ENCODE measurements around the gene RAB15.

Gene RAB15

DNA sequence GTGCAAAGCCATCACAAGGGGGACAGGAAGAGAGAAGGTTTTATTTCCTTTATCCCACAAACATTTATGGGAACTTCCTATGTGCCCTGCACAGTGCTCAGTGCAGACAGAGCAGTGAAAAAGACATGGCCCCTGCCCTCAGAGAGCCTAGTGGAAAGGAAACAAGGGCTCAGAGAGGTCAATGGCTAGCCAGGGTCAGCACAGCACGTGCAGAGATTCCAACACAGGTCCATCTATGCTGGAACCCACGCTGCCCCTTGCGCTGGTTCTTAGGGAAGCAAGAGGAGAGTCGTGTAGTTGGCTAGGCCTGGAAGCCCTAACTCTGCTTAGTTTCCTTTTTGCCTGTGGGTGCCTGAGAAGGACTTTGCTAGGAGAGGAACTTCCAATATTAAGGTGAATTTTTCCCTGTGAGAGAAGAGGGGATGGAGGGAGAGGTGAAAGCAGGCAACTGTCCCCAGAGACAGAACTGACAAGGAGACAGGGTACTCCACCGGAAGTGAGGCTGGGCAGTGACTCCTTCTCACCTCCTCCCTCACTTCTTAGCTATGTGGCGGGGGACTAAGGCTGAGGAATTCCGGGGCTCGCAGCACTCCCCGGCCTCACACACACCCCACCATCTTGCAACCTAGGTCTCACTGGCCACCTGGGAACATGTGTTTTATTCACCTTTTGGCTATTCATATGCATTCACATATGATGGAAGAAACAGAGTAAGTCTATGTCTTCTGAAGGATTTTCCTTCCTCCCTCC lies 17.5 kb downstream of the RAB15 start:
- DNase-seq (ENCODE audit: low spot score): no peak

DNA sequence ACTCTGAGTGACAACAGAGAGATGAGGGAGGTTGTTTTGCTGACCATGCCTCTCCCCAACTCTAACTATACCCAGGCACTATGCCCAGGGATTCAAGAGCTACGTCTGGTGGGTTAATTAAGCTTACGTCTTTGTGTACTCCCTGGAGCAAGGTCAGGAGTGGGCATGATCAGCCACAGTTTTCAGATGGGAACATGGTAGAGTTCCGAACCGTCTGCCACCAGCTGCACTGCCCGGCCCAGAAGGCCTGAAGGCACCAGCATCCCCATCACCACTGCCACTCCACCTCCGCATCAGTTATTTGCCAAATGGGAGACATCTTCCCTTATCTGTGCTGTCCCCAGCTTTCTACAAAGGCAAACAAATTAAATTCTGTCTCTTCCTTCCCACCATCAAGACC lies 18.5 kb downstream of the RAB15 start:
- DNase-seq (ENCODE audit: low spot score): no peak

- DNase-seq (ENCODE audit: low spot score): no peak
Observed at GRCh38 chr14:64953310-64953654, 18.9 kb downstream of the RAB15 start.

DNA sequence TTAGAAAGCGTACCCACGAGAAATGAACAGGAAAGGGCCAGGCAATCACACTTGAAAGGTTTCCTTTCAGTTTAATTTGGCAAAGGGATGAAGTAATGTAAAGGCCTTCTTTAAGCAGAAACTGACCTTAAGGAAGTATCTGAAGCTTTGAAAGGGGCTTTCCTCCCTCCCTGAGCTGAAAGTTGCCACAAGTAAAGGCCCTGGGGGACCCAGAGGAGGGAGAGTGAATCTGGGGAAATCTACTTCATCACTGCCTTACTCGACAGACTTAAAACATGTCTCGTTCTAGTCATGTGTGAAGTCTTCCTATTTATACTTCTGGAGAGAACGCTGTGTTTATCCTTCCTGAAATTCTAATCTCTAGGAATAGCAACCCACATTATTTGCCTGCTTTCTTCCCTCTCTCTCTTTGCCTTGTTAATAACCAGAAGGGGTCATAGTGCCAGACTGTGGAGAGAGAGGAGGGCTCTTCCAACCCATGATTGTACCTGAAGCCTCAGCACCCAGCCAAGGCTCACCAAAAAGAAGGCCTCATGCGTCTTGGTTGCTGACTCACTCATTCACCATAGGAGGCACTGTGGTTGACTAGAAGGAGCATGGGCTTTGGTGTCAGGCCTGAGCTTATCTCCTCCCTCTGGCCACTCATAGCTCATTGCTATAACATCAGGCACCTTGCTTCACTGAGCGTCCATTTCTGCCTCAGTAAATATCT lies 19.4 kb downstream of the RAB15 start:
- no peak for DNase-seq (ENCODE audit: low spot score)

GRCh38 chr14:64951724-64952123 lies 20.4 kb downstream of the RAB15 start:
- DNase-seq (ENCODE audit: low spot score): no peak

DNA sequence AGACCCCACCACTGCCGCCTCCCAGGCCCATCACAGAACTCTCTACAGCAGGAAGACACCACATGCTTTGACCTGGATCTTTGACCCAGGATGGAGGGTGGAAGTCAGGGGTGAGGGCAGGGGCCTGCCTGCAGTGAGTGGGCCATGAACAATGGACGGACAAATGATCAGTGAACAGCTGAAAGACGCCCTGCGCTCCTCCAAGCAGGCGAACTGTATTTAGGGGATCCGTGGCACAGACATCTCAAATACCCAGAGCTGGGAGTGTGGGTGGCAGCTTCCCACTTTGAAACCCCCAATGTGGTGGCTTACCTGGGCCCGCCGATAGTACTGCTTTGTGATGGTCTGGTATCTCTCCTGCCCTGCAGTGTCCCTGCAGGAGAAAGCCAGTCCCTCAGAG lies 20.8 kb downstream of the RAB15 start:
- no peak for DNase-seq (ENCODE audit: low spot score)

DNA sequence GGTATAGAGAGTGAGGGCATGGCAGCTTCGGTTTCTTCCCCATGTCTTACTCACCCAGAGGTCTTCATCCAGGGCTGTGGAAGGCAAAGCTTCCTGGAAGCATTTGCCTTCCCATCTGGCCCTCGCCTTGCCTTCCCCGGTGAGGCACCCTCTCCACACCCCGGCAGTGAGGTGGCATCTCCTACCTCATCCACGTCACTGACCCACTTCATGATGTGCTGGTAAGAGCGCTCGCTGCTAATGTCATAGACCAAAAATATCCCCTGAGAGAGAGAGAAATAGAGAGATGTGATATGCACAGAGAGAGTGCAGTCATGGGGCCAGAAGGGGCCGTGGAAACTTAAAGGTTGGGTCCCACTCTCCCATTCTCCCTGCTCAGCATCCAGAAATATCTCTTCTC lies 21.2 kb downstream of the RAB15 start:
- DNase-seq (ENCODE audit: low spot score): no peak

DNA sequence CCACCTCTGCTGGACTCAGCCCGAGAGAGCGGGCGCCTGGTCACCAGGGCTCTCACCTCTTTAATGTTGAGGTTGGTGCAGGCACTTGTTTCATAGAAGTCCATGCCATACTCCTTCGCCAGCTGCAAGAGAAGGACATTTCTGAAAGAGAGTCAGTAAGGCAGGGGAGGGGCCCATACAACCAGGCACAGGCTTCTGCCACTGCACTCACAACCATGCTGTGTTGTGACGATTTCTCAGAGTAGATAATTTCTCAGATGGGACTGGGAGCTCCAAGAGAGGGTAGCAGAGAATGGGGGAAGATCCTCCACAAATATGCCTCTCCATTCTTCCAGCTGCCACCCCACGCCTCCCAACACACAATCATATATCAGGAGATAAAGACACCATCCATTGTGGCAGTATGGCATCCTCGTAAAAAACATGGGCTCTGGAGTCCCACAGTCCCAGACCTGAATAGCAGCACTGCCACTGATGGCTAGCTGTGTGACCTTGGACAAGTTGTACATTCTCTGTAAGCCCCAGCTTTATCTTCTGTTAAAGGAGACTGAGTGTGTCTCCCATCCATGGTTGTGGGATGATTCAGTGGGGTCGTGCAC lies 23.4 kb downstream of the RAB15 start:
- no peak for DNase-seq (ENCODE audit: low spot score)

GRCh38 chr14:64947710-64948611 lies 24.2 kb downstream of the RAB15 start:
- DNase-seq (ENCODE audit: low spot score): no peak

- no peak for DNase-seq (ENCODE audit: low spot score)
Observed at GRCh38 chr14:64946310-64947045, 25.7 kb downstream of the RAB15 start.

GRCh38 chr14:64945431-64946178 lies 26.5 kb downstream of the RAB15 start:
- no peak for DNase-seq (ENCODE audit: low spot score)

DNA sequence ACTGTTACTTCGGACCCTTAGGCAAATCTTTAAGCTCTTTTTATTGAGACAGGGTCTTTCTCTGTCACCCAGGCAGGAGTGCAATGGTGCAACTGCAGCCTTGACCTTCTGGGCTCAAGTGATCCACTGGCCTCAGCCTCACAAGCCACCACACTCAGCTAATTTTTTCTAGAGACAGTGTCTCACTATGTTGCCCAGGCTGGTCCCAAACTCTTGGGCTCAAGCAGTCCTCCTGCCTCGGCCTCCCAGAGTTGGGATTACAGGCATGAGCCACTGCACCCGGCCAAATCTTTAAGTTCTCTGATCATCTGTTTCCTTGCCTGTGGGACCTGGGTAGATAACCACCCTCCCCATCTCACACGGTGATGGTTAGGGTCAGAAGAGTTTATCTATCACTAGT lies 27.3 kb downstream of the RAB15 start:
- DNase-seq (ENCODE audit: low spot score): no peak

- no peak for DNase-seq (ENCODE audit: low spot score)
Observed at GRCh38 chr14:64944041-64944440, 28.1 kb downstream of the RAB15 start.

- no peak for DNase-seq (ENCODE audit: low spot score)
Observed at GRCh38 chr14:64943556-64943955, 28.6 kb downstream of the RAB15 start.

GRCh38 chr14:64942531-64943111 lies 29.5 kb downstream of the RAB15 start, which contains the start of gene GPX2:
TSS of gene GPX2 (minus strand) at chr14:64942745. CDS start at chr14:64942726, 19 bp downstream.
- no peak for DNase-seq (ENCODE audit: low spot score)

DNA sequence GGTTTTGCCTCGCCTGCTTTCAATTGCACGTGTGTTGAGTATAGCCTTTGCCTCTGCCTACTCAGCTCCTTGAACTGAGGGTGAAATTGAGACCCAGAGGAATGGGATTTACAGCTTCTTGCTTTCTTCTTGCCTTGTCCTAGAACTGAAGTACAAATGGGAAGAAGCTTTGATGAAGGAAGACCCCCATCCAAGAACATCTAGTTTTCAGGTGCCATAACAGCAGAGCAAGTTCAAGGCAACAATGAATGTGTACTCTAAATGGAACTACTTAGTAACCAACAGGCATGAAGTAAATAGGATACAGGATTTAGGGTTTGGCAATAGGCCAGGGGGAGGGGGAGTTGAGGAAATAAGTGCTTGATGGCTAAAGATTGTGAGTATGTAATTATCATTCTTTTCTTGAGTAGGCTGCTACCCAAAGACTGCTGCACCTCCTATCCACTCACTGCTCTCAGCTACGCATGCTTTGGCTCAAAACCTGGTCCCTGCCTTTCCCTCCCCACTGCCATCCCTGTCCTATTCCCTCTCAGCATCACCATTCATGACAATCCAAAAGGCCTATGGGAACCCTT lies 31.7 kb downstream of the RAB15 start:
- DNase-seq (ENCODE audit: low spot score): no peak

DNA sequence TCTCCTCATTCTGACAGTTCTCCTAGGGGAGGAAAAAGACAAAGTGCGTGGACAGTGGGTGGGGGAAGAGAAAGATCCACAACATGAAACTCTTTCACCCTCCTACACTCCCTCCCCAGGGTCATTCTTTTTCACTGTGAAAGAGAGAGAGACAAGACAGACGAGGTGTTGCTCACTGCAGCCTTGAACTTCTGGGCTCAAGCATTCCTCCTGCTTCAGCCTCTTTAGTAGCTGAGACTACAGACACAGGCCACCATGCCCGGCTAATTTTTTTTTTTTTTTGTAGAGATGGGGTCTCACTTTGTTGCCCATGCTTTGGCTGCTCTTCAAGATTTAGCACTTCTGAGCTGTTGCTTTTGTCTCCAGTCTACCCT lies 32.3 kb downstream of the RAB15 start:
- no peak for DNase-seq (ENCODE audit: low spot score)

DNA sequence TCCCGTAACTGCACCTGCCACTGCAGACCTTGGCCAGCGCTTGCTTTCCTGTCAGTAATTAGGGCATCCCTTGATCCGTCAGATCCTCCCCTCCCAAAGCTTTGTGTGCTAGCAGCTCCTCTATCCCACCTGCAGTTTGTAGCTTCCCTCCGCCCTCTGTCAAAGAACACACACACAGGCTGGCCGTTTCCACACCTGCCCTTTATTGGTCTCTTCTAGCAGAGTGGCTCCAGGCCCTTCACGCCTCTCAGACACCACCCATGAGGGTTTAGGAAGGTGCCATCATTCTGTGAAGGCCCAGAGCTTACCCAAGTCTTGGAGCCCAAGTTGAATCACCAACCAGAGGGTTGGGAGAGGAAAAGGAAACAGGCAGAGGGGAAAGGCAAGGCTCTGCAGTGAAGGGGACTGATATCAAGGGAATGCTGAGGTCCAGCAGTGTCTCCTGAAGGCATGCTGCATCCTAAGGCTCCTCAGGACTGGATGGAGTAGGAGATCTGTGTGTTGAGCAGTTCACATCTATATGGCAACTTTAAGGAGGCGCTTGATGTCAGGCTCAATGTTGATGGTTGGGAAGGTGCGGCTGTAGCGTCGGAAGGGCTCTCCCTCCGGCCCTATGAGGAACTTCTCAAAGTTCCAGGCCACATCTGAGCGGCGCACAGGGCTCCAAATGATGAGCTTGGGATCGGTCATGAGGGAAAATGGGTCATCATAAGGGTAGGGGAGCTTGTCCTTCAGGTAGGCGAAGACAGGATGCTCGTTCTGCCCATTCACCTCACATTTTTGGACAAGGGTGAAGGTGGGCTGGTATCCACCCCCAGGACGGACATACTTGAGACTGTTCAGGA lies 32.9 kb downstream of the RAB15 start:
- no peak for DNase-seq (ENCODE audit: low spot score)

DNA sequence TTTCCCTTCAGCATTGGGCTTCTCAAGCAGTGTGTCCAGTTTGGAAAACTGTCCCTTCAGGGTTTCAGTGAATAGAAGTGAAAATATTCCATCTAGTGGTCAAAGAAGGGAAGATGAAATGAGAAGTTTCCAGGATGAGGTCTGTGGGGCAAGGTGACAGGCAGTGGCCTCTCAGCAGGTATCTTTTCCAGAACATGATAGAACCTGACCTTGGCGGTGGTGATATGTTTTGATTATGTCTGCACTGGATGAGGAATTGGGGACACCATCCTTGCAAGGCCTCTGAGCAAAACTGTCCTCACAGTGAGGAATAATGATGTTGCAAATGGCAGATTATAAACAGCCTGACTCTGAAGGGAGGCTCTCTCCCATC lies 34.3 kb downstream of the RAB15 start:
- no peak for DNase-seq (ENCODE audit: low spot score)
